ENCODE measurements around the gene SYNE4.

SYNE4 gene

DNA sequence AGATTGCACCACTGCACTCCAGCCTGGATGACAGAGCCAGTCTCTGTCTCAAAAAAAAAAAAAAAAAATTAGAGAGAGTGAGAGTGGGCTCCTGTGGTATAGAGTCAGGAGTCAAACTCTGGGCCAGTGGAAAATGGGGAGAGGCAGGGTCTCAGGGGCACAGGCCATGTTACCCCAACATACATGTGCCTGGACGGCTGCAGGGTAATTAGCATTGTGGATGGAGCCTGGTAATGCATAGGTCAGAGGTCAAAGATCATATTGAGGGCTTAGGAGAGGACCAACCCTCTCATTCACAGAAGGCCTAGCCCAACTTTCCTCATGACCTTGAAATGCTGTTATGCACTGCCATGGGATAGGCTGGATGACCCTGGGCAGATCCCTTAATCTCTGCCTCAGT, 16.9 kb upstream of the SYNE4 start:
- DNase-seq, result no peak

- no peak for DNase-seq
Observed at GRCh38 chr19:36023432-36023831, 14.8 kb upstream of the SYNE4 start.

GRCh38 chr19:36019061-36019670, 10.6 kb upstream of the SYNE4 start:
- no peak for DNase-seq

DNA sequence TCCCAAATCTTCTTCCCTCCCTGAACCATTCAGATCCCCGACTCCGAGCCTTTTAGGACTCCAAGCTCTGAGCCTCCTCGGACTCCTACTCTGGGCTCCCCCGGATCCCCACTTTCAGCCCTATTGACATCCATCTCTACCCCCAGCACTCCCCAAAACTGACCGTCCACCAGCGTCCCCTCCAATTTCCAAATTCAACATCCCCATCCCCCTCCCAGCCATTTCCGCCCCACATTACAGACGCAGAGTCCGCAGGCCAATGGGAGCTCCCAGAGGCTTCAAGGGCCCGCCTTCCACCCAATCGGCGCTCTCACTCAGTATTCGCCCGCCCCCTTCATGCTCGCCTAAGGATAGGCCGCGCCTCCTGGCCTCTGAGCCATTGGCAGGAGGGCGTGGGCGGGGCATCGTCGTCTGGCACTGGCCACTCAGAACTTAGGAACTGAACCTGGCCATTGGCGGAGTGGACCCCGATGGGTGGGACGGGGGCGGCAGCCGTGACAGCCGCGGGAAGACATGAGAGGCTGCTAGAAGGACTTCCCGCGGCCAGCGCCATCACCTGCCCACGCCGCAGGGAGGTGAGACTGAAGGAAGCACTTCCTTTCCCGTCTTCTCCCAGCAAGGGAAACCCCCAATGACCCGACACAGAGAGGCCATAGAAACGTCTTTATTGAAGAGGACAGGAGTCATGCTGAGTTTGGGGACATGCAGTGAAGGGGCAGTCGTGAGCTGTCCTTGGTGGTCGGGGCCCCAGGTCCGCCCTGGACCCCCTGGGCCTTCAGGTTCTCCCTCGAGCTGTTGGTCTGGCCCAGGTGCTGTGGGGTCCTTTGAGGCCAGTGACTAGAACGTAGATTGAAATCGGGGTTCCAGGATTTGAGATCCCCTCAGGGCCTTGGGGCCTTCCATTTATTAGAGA, 5.7 kb upstream of the SYNE4 start, which contains the start of gene ALKBH6:
ALKBH6 (minus strand) TSS at position 202 of the 913 bp plus-strand sequence. CDS start 816 bp downstream, outside the sequence.
- peak; percentile 98 for DNase-seq

GRCh38 chr19:36013280-36014011, 4.8 kb upstream of the SYNE4 start:
- no peak for DNase-seq

DNA sequence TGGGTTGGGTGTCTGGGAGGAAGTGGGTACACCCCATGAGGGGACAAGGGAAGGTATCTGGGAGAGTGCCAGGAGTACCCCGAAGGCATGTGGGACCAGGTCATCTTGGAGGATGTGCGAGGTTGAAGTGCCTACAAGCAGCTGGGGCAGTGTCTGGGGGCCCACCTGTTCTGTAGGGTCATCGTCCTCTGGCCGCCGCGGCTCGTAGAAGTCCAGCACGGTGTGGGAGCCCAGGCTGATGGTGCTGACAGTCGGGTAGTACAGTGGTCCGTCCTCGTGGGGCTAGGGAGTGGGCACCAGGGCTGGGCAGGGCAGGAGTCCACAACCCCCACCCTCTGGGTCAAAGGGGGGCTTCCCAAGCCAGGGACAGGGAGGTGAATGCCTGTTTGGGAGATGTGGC, 1.8 kb upstream of the SYNE4 start:
- DNase-seq, result no peak

- DNase-seq, result no peak
Observed at GRCh38 chr19:36009633-36010379, 1.2 kb upstream of the SYNE4 start.

GRCh38 chr19:36009220-36009619, 607 bp upstream of the SYNE4 start:
- peak; percentile 38 for DNase-seq

DNA sequence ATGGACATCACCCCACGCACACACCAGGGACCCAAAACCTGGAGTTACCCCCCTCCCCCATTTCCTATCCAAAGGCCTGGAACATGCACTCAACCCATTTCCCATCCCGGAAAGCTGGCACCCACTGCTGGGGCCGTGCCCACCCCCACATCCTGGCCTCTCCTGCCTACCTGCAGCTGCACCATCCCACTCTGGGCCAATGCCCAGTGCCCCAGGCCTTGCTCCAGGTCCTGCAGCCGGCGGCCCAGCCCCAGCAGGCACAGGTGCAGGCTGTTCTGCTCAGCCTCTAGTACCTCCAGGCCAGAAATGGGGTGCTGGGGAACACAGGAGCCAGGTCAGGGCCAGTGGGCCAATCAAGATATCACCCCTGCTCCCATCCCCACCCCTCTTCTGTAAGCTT, 1.7 kb downstream of the SYNE4 start:
- no peak for DNase-seq

DNA sequence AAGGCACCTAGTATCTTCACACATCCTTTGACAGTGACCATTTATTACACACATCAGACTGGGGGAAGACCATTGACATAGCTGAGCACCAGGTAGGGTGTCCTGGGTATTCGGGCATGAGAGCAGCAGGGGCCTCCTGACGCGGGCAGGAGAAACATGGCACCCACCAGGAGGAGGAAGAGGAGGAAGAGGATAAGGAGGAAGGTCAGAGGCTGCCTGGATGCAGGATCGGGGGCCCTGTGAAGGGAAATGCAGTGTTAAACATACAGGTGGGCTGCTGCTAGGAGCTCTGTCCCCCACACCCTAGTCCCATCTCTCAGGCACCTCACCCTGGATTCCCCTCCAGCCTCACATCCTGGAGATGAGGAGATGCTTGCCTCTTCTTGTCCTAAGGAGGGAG, 5.3 kb downstream of the SYNE4 start:
- DNase-seq, result no peak

GRCh38 chr19:36001605-36002004, 7.0 kb downstream of the SYNE4 start:
- DNase-seq, result no peak

GRCh38 chr19:35996777-35997176, 11.8 kb downstream of the SYNE4 start:
- no peak for DNase-seq

DNA sequence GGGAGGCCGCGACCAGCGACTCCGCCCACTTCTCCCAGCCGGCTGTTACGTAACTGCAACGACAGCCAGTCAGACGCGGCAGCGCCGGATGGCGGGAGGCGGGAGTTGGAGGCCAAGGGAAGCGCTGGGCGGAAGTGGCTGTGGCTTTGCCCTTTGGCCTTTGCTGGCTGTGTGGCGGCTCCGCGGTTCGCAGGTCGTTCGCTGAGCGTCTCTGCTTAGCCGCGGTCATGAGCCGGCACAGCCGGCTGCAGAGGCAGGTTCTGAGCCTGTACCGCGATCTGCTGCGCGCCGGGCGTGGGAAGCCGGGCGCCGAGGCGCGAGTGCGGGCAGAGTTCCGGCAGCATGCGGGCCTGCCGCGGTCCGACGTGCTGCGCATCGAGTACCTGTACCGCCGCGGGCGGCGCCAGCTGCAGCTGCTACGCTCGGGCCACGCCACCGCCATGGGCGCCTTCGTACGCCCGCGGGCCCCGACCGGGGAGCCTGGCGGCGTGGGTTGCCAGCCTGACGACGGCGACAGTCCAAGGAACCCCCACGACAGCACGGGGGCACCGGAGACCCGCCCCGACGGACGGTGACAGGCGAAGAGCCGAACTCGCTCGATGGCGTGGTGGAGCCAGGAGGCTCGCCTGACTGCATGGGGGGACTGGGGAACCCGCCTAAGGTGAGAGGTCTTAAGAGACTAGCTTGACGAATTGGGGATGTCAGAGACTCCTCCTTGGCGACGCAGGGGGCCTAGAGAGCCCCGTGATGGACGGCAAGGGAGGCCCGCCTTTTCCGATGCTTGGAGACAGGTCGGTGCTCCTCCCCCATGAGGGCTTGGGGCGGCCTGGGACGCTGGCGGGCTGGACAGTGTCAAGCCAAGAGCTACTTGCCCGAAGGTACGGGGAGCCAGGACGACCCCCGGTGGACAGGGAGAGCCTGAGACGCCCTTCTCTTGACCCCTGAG, 13.3 kb downstream of the SYNE4 start, which contains the start of gene SDHAF1:
SDHAF1 (plus strand) TSS at position 141 of the 946 bp plus-strand sequence; CDS start at position 228, 87 bp downstream.
- peak; percentile 87 for DNase-seq

DNA sequence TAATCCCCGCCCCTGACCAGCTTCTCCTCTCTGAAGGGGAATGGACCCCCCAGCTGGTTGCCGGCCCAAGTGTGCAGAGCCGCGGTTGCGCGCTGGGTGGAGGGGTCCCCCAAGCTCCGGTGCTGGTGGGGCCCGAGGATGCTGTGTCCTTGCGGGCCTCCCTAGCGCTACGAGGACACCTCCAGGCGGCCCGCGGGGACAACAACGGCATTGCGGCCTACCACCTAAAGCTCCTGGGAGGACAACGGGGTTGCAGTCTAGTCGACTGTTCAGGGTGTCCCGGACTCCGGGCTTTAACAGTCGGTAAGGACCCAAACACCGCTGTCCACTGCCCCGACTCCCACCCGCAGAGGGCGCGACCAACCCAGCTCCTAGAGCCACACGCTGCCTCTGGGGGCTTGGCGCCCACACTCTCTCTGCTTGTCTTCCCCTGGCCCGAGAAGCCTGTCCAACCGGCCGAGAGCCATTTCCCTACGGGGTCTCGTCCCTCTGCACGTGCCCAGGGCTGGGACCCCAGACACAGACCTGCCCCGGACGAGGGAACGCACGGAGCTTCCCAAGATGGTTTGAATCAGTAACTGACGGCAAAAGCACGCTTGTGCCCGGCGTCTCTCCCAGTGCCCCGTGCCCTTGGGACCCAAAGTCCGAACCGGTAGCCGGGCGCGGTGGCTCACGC, 14.6 kb downstream of the SYNE4 start:
- no peak for DNase-seq

- DNase-seq, result no peak
Observed at GRCh38 chr19:35992907-35993765, 15.5 kb downstream of the SYNE4 start.

GRCh38 chr19:35991731-35992450, 16.7 kb downstream of the SYNE4 start:
- no peak for DNase-seq

DNA sequence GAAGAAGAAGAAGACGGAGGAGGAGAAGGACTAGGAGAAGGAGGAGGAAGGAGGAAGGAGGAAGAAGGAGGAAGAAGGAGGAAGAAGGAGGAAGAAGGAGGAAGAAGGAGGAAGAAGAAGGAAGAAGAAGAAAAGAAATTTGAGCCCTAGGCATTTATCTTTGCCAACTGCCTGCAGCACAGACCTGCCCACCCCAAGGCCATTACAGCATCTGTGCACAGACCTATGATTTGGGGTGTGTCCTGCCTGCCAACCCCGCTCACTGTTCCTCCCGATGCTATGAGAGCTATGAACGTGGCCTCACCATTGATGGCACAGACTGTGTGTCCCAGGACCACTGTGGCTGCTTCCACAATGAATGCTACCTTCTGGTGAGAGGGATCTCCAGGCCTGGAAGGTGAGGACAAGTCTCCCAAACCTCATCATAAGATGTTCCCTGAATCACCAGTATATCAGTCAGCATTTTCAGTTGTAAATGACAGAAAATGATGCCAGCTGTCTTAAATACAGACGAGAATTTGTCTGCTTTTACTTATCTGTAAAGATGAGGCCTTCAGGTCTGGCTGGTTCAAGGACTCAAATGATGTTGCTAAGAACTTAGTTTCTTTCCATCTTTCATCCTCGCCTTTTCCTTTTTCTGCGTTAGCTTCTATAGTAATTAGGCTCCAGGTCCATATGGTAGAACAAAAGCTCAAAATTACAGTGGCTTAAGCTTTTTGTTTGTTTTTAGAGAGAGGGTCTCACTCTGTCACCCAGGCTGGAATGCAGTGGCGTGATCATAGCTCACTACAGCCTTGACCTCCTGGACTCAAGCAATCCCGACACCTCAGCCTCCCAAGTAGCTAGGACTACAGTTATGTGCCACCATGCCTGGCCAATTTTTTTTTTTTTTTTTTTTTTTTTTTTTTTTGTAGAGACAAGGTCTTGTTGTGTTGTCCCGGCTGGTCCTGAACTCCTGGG, 17.6 kb downstream of the SYNE4 start:
- DNase-seq, result no peak

DNA sequence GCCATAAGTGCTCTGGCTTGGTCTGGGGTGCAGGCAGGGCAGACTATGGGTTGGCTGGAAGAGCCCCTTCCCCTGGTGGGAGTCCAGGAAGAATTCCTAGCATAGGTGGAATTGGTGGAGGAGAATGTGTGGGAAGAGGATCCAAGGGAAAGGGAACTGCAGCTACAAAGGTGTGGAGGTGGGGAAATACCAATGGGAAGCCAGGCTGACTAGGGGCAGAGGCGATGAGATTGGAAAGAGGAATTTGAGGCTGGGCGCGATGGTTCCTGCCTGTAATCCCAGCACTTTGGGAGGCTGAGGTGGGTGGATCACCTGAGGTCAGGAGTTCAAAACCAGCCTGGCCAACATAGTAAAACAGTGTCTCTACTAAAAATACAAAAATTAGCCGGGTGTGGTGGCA, 18.5 kb downstream of the SYNE4 start:
- no peak for DNase-seq

Data from fibroblast of skin of right quadriceps (primary cell).